DND-41 (cell line): ENCODE data around the gene AKR1B1.
"Not testable (repeated sequence)": the region's sequence is repeated elsewhere in the genome, so short reads cannot be mapped to it uniquely, and the experiment has no call there.

ENCODE experiments used
- ATAC-seq: fragments of 200-7000 bp; cut with Tn5 transposase; 3 replicates; pipeline ENCODE4 v1.9.1; 2021; ENCODE audit warnings: low read depth; ENCODE audit not compliant: insufficient read depth
- DNase-seq: peaks from one replicate; pipeline ENCODE4 v3.0.0-alpha.2; 2020
- H2AFZ ChIP-seq: 2 replicates; pipeline ENCODE4 v1.6.0; 2012; ENCODE audit warnings: low read depth, low read length
- H3K27ac ChIP-seq: 2 replicates; pipeline ENCODE4 v1.5.1; 2012; ENCODE audit warnings: low read length, inconsistent platforms
- H3K27me3 ChIP-seq: fragments of 200-600 bp; sonication (generic); 2 replicates; pipeline ENCODE4 v1.6.0; 2012; ENCODE audit warnings: low read length, mild to moderate bottlenecking, inconsistent platforms; ENCODE audit not compliant: insufficient read depth, poor library complexity
- H3K36me3 ChIP-seq: 2 replicates; pipeline ENCODE4 v1.5.1; 2012; ENCODE audit warnings: low read length, inconsistent platforms; ENCODE audit not compliant: insufficient read depth
- H3K4me1 ChIP-seq: 2 replicates; pipeline ENCODE4 v1.5.1; 2012; ENCODE audit warnings: mild to moderate bottlenecking, low read length; ENCODE audit not compliant: insufficient read depth
- H3K4me2 ChIP-seq: 2 replicates; pipeline ENCODE4 v1.6.0; 2012; ENCODE audit warnings: mild to moderate bottlenecking, moderate library complexity, low read length, inconsistent platforms; ENCODE audit not compliant: insufficient read depth
- H3K4me3 ChIP-seq, 2 experiments: fragments of 200-600 bp in 1 of 2; shearing (Covaris generic) in 1 of 2; 2 replicates each; pipeline ENCODE4 v1.5.1; 2012 to 2016; ENCODE audit warnings: inconsistent platforms in 2 of 2, low read length in 2 of 2, mild to moderate bottlenecking in 2 of 2, low read depth in 1 of 2, moderate library complexity in 1 of 2
- H3K79me2 ChIP-seq: 2 replicates; pipeline ENCODE4 v1.6.0; 2012; ENCODE audit warnings: low read length, inconsistent platforms; ENCODE audit not compliant: insufficient read depth
- H3K9ac ChIP-seq: 2 replicates; pipeline ENCODE4 v1.6.0; 2012; ENCODE audit warnings: low read depth, mild to moderate bottlenecking, inconsistent platforms, low read length, moderate library complexity
- H3K9me3 ChIP-seq: 2 replicates; pipeline ENCODE4 v1.5.1; 2012; ENCODE audit warnings: low read length, moderate library complexity, mild to moderate bottlenecking, inconsistent platforms; ENCODE audit not compliant: insufficient read depth, severe bottlenecking
- H4K20me1 ChIP-seq: 2 replicates; pipeline ENCODE4 v1.6.0; 2012; ENCODE audit warnings: low read length; ENCODE audit not compliant: insufficient read depth
- CTCF ChIP-seq: IDR thresholded peaks from 2 replicates; pipeline ENCODE4 v1.5.1; 2012; ENCODE audit warnings: borderline replicate concordance, low read length, moderate library complexity, mild to moderate bottlenecking; ENCODE audit not compliant: poor library complexity, severe bottlenecking; ENCODE audit errors: extremely low read depth
- EZH2 ChIP-seq: IDR thresholded peaks from 3 replicates; pipeline ENCODE4 v1.6.1; 2012; ENCODE audit warnings: borderline replicate concordance, low read depth, mild to moderate bottlenecking, moderate library complexity, low read length, inconsistent platforms; ENCODE audit not compliant: severe bottlenecking

AKR1B1 gene

GRCh38 chr7:134495546-134495945 is 36.6 kb upstream of the AKR1B1 start:
- H3K4me1 ChIP-seq, result no peaks in the 10 kb centered on the region
- no peak overlapping the region for H2AFZ ChIP-seq
- H3K9me3 ChIP-seq, result no peaks in the 10 kb centered on the region
- no peak overlapping the region for H3K9ac ChIP-seq
- no peaks in the 10 kb centered on the region for H3K36me3 ChIP-seq
- no peaks in the 10 kb centered on the region for H3K79me2 ChIP-seq
- H3K4me3 ChIP-seq, result no peak overlapping the region
- H3K27me3 ChIP-seq, result peaks cover 12% of the 10 kb centered on the region
- TF ChIP-seq CTCF, result no peak
- TF ChIP-seq EZH2, result no peak
- ATAC-seq (no peak), DNase-seq (no peak)
- H3K4me2 ChIP-seq, result no peak overlapping the region
- no peak overlapping the region for H3K27ac ChIP-seq
- no peaks in the 10 kb centered on the region for H4K20me1 ChIP-seq

GRCh38 chr7:134493091-134493490 is 34.2 kb upstream of the AKR1B1 start:
- H3K79me2 ChIP-seq, result no peaks in the 10 kb centered on the region
- H3K4me1 ChIP-seq, result no peaks in the 10 kb centered on the region
- H3K4me2 ChIP-seq, result no peak overlapping the region
- DNase-seq (no peak), ATAC-seq (no peak)
- no peak for TF ChIP-seq CTCF
- TF ChIP-seq EZH2, result no peak
- no peaks in the 10 kb centered on the region for H4K20me1 ChIP-seq
- H3K27me3 ChIP-seq, result peaks cover 8% of the 10 kb centered on the region
- H3K9ac ChIP-seq, result no peak overlapping the region
- no peaks in the 10 kb centered on the region for H3K9me3 ChIP-seq
- H3K27ac ChIP-seq, result no peak overlapping the region
- no peak overlapping the region for H2AFZ ChIP-seq
- no peak overlapping the region for H3K4me3 ChIP-seq
- no peaks in the 10 kb centered on the region for H3K36me3 ChIP-seq

- H3K36me3 ChIP-seq, DNase-seq, H3K27me3 ChIP-seq, H4K20me1 ChIP-seq, H3K4me1 ChIP-seq, H3K79me2 ChIP-seq, ATAC-seq, H3K4me3 ChIP-seq, H2AFZ ChIP-seq, H3K27ac ChIP-seq, H3K4me2 ChIP-seq, H3K9ac ChIP-seq, H3K9me3 ChIP-seq: not testable (repeated sequence)
Measured at GRCh38 chr7:134487721-134488120, 28.8 kb upstream of the AKR1B1 start.

GRCh38 chr7:134485203-134485602 is 26.3 kb upstream of the AKR1B1 start:
- no peaks in the 10 kb centered on the region for H3K27me3 ChIP-seq
- H4K20me1 ChIP-seq, result no peaks in the 10 kb centered on the region
- H3K79me2 ChIP-seq, result no peaks in the 10 kb centered on the region
- H3K27ac ChIP-seq, result no peak overlapping the region
- no peak overlapping the region for H3K9ac ChIP-seq
- H3K4me3 ChIP-seq, result no peak overlapping the region
- no peak for ATAC-seq
- no peak for DNase-seq
- no peak overlapping the region for H3K4me2 ChIP-seq
- no peaks in the 10 kb centered on the region for H3K4me1 ChIP-seq
- no peaks in the 10 kb centered on the region for H3K36me3 ChIP-seq
- H3K9me3 ChIP-seq, result no peaks in the 10 kb centered on the region
- no peak overlapping the region for H2AFZ ChIP-seq
- TF ChIP-seq CTCF, result no peak
